HCT116 (cell line): Measurements from ENCODE around the gene PYGB.

Experiments
- JUND ChIP-seq: IDR thresholded peaks from 2 replicates; pipeline ENCODE4 v1.6.1; 2012
- YY1 ChIP-seq: IDR thresholded peaks from 2 replicates; pipeline ENCODE4 v1.6.1; 2011; ENCODE audit warnings: low read length, low read depth, moderate library complexity, mild to moderate bottlenecking; ENCODE audit not compliant: insufficient replicate concordance; ENCODE audit errors: extremely low read depth
- ZNF274 ChIP-seq: fragments of 200-500 bp; sonication (Bioruptor generic); IDR thresholded peaks from 2 replicates; pipeline ENCODE4 v1.6.1; 2014; ENCODE audit warnings: mild to moderate bottlenecking, low read depth, low read length, inconsistent platforms

DNA sequence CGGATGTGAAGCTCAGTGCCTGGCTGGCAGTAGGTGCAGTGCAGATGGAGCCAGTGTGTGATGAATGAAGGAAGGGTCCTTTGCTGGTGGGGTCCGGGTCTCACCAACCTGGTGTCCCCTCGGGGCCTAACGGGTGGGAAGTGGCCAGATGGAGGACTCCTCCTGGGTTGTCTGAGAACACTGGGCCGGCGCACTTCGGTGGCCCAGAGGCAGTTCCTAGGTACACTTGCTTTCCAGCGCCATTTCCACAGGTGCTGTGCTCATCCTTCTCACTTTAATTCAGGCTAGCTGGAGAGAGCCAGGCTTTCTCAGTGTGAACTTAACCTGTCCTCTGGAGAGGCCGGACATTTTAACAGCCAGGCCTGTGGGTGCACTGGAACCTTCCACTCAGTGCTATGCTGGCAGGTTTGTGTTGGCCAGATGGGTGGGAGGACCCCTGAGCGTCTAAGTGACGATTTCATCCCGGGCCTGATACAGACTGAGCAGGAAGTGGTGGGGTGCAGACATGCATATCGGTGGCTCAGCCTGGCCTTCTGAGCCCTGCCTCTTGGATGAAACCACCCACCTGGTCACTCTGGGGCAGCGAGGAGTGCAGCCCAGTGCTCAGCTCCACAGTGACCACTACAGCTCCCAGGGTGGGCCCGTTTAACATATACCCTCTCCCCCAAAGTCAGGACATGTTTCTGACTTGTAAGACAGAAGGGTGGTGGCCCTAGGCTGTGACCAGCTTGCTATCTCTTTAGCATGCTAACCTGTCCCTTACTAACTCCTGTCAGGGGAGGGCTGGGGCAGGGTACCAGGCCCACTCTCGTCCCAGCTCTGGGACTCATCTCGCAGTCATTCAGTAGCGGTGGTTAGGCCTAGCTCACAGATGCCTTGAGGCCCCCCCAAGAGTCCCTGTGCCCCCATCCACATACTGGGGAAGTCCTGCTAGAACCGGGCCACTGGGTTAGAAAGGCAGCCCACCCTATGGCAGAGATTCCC, 8.2 kb upstream of the PYGB start:
- TF ChIP-seq YY1 (no peak), ZNF274 (no peak), JUND (no peak)
